ENCODE data around the gene PTPRG. TPM values are rescaled to one million over a fixed set of nuclear protein-coding genes. Genes with fewer than 3 reads are reported as not detected.

Gene PTPRG
- total and polyA plus RNA-seq, 2 donors (not counting 3 experiments of a cell fraction or from before 2014, with no cell fraction given): 8.9 to 39.1 TPM

DNA sequence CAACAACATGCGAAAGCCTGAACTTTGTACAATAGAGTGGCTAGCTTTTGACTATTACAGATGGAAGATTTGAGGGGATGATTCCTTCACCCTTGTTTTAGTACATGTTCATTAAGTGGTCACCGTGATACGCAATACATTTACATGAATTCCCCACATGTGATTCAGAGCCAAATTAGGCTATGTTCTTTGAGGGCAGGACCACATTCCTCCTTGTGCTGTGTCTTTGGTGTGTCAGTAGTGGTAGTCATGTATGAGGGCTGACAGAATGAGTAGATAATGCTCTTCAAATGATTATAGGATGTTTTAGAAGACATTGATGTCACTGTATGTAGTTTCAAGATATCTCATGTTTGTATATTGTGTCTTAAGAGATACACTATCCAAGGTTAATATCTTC is 12.1 kb downstream of the PTPRG start:
- peaks cover 1% of the 10 kb centered on the region for H3K4me1 ChIP-seq (ENCODE audit: control insufficient read depth, extremely low read depth, insufficient read depth, low read length)
- no TSS peak for BruUV-seq (replicated peaks)
- H3K9me3 ChIP-seq (replicated peaks; ENCODE audit: control insufficient read depth, insufficient read depth, low read length): no peaks in the 10 kb centered on the region
- H3K36me3 ChIP-seq (ENCODE audit: control insufficient read depth in 2 of 2, extremely low read depth in 1 of 2, insufficient read depth in 2 of 2, low read length in 2 of 2): no peaks in the 10 kb centered on the region
- intact Hi-C loops (cut with micrococcal nuclease) (no loop called here), dilution Hi-C loops (cut with MboI; ENCODE audit: extremely low pct_ligation_motif_present, low sequenced_read_pairs) (no loop called here)
- H3K9me1 ChIP-seq (replicated peaks; ENCODE audit: control insufficient read depth, extremely low read depth, insufficient read depth, low read length): no peaks in the 10 kb centered on the region
- TF ChIP-seq, protein P1, sequence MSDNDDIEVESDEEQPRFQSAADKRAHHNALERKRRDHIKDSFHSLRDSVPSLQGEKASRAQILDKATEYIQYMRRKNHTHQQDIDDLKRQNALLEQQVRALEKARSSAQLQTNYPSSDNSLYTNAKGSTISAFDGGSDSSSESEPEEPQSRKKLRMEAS (IDR thresholded peaks at IDR 0.05; ENCODE audit: insufficient read depth, insufficient read length): no peak
- no peak for TF ChIP-seq EZH2 (IDR thresholded peaks at IDR 0.05; ENCODE audit: borderline replicate concordance, low read depth, low read length, severe bottlenecking)
- H2AFZ ChIP-seq (ENCODE audit: low read depth, low read length): no peak overlapping the region
- POLR2A ChIA-PET: no interaction called here
- CTCF ChIA-PET: interaction anchor here (2.8 kb wide), 1 partner anchor 9 kb away, joined by 13 read pairs; no protein-coding TSS in a partner anchor
- DNase-seq (ENCODE audit: low read depth, low spot score): no peak
- H3K27me3 ChIP-seq (ENCODE audit: control insufficient read depth in 2 of 2, insufficient read depth in 2 of 2, low read length in 2 of 2): no peaks in the 10 kb centered on the region
- H3K4me3 ChIP-seq (replicated peaks in 1 of 3; ENCODE audit: insufficient read depth in 1 of 3, low read depth in 1 of 3, low read length in 3 of 3): no peak overlapping the region
- no peak overlapping the region for H3K27ac ChIP-seq (ENCODE audit: insufficient read depth, low read depth, low read length)
- no peak overlapping the region for H3K4me2 ChIP-seq (ENCODE audit: insufficient read depth, low read length)
- no peak overlapping the region for H3K9ac ChIP-seq (replicated peaks; ENCODE audit: extremely low read depth, insufficient read depth, low read length)
- peaks cover 12% of the 10 kb centered on the region for H3K79me2 ChIP-seq (ENCODE audit: control insufficient read depth, insufficient read depth, low read length)
- no peak for FAIRE-seq
- H4K20me1 ChIP-seq (replicated peaks; ENCODE audit: control insufficient read depth, extremely low read depth, insufficient read depth, low read length): no peaks in the 10 kb centered on the region

DNA sequence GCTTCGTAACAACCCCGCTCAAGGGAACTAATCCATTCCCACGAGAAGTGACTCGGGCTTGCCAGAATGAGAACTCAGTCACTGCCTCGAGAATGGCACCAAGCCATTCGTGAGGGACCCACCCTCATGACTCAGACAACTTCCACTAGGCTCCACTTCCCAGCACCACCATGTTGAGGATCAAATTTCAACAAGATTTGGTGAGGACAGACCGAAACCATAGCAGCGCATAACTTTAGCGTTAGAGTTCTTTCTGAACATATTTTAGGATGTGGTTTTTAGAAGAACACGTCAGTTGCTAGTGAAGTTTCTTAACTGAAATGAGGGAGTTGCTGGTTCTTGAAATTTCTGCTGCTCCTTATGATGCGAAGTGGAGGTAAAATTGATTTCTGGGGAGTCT is 13.5 kb downstream of the PTPRG start:
- no peak for FAIRE-seq
- no peak overlapping the region for H2AFZ ChIP-seq (ENCODE audit: low read depth, low read length)

More for the DNA sequence above, 13.5 kb downstream of the PTPRG start:
- dilution Hi-C loops (cut with MboI; ENCODE audit: extremely low pct_ligation_motif_present, low sequenced_read_pairs): no loop called here
- H3K9me1 ChIP-seq (replicated peaks; ENCODE audit: control insufficient read depth, extremely low read depth, insufficient read depth, low read length): no peaks in the 10 kb centered on the region
- no peaks in the 10 kb centered on the region for H4K20me1 ChIP-seq (replicated peaks; ENCODE audit: control insufficient read depth, extremely low read depth, insufficient read depth, low read length)
- H3K4me2 ChIP-seq (ENCODE audit: insufficient read depth, low read length): no peak overlapping the region
- BruUV-seq (replicated peaks): no TSS peak
- no peak overlapping the region for H3K27ac ChIP-seq (ENCODE audit: insufficient read depth, low read depth, low read length)
- H3K36me3 ChIP-seq (ENCODE audit: control insufficient read depth in 2 of 2, extremely low read depth in 1 of 2, insufficient read depth in 2 of 2, low read length in 2 of 2): no peaks in the 10 kb centered on the region
- H3K27me3 ChIP-seq (ENCODE audit: control insufficient read depth in 2 of 2, insufficient read depth in 2 of 2, low read length in 2 of 2): no peaks in the 10 kb centered on the region
- TF ChIP-seq FOS (IDR thresholded peaks at IDR 0.05; ENCODE audit: borderline replicate concordance, insufficient read depth, low read length) (no peak), EZH2 (IDR thresholded peaks at IDR 0.05; ENCODE audit: borderline replicate concordance, low read depth, low read length, severe bottlenecking) (no peak), POLR2AphosphoS5 (IDR thresholded peaks at IDR 0.05; ENCODE audit: insufficient read depth, low read depth, low read length) (no peak), MYC (IDR thresholded peaks at IDR 0.05; ENCODE audit: low read depth, low read length) (no peak), JUN (IDR thresholded peaks at IDR 0.05; ENCODE audit: borderline replicate concordance, insufficient read depth, insufficient read length, low read depth) (no peak), POLR2A (IDR thresholded peaks at IDR 0.05; ENCODE audit: low read depth, low read length) (no peak), GATA2 (IDR thresholded peaks at IDR 0.05; ENCODE audit: insufficient read depth, insufficient read length, low read depth, low read length) (no peak)
- TF ChIP-seq, protein P1 (IDR thresholded peaks at IDR 0.05; ENCODE audit: insufficient read depth, insufficient read length): no peak
- TF ChIP-seq, protein P2, sequence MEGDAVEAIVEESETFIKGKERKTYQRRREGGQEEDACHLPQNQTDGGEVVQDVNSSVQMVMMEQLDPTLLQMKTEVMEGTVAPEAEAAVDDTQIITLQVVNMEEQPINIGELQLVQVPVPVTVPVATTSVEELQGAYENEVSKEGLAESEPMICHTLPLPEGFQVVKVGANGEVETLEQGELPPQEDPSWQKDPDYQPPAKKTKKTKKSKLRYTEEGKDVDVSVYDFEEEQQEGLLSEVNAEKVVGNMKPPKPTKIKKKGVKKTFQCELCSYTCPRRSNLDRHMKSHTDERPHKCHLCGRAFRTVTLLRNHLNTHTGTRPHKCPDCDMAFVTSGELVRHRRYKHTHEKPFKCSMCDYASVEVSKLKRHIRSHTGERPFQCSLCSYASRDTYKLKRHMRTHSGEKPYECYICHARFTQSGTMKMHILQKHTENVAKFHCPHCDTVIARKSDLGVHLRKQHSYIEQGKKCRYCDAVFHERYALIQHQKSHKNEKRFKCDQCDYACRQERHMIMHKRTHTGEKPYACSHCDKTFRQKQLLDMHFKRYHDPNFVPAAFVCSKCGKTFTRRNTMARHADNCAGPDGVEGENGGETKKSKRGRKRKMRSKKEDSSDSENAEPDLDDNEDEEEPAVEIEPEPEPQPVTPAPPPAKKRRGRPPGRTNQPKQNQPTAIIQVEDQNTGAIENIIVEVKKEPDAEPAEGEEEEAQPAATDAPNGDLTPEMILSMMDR (IDR thresholded peaks at IDR 0.05; ENCODE audit: extremely low read depth in 1 of 2, insufficient read depth in 1 of 2, low read depth in 1 of 2, low read length in 2 of 2): no peak
- CTCF ChIA-PET: interaction anchor here (1.0 to 2.8 kb wide), 3 partner anchors 10 to 626 kb away, joined by 3 to 13 read pairs (median 3); no protein-coding TSS in a partner anchor
- no peaks in the 10 kb centered on the region for H3K9me3 ChIP-seq (replicated peaks; ENCODE audit: control insufficient read depth, insufficient read depth, low read length)
- POLR2A ChIA-PET: interaction anchor here (0.5 kb wide), 1 partner anchor 10 kb away, joined by 3 read pairs; no protein-coding TSS in a partner anchor
- DNase-seq (ENCODE audit: low read depth, low spot score): no peak
- no peak overlapping the region for H3K4me3 ChIP-seq (replicated peaks in 1 of 3; ENCODE audit: insufficient read depth in 1 of 3, low read depth in 1 of 3, low read length in 3 of 3)
- H3K9ac ChIP-seq (replicated peaks; ENCODE audit: extremely low read depth, insufficient read depth, low read length): no peak overlapping the region
- peaks cover 12% of the 10 kb centered on the region for H3K79me2 ChIP-seq (ENCODE audit: control insufficient read depth, insufficient read depth, low read length)
- intact Hi-C loops (cut with micrococcal nuclease): no loop called here
- H3K4me1 ChIP-seq (ENCODE audit: control insufficient read depth, extremely low read depth, insufficient read depth, low read length): peaks cover 3% of the 10 kb centered on the region
